Panc1 (cell line): ENCODE results near the gene FUT4.

Source experiments
- POLR2AphosphoS5 ChIP-seq: IDR thresholded peaks from 2 replicates; pipeline ENCODE4 v1.6.1; 2012; ENCODE audit warnings: mild to moderate bottlenecking, low read depth, low read length, moderate library complexity
- SIN3A ChIP-seq: IDR thresholded peaks from 2 replicates; pipeline ENCODE4 v1.6.1; 2012; ENCODE audit warnings: low read depth, mild to moderate bottlenecking, low read length, moderate library complexity, borderline replicate concordance; ENCODE audit not compliant: insufficient read depth
- TCF7L2 ChIP-seq: IDR thresholded peaks from 2 replicates; pipeline ENCODE4 v1.6.1; 2011; ENCODE audit warnings: mild to moderate bottlenecking, low read depth, low read length, inconsistent platforms
- TF ChIP-seq, protein P1 (sequence below): fragments of 450-650 bp; IDR thresholded peaks from 2 replicates; pipeline ENCODE4 v1.5.1; 2017; ENCODE audit warnings: mild to moderate bottlenecking
- TF ChIP-seq, protein P2 (sequence below), 2 experiments: IDR thresholded peaks; 2 replicates each; pipeline ENCODE4 v1.6.1; 2011 to 2012; ENCODE audit warnings: low read depth in 2 of 2, control low read depth in 1 of 2, low read length in 1 of 2, mild to moderate bottlenecking in 1 of 2, moderate library complexity in 1 of 2; ENCODE audit not compliant: insufficient read depth in 1 of 2

DNA sequence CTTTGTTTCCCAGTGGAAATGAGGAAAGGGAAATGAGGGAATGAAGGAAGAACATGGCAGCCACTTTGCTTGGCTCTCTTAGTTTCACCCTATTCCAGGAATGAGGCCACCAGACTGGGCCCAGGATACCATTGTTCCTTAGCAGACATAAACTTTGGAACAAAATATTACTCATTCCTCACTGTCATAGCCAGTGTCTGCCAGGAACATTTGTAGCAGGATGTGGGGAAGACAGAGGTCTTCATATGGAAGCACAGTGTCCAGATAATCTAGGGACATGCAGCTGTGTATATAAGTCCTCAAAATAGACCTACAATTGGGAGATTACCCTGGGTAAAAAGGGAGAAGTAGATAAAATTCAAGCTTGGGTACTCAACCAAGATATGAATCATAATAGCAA lies 15.2 kb upstream of the FUT4 start:
- TF ChIP-seq POLR2AphosphoS5 (no peak), SIN3A (no peak), TCF7L2 (no peak)
- TF ChIP-seq, protein P1, sequence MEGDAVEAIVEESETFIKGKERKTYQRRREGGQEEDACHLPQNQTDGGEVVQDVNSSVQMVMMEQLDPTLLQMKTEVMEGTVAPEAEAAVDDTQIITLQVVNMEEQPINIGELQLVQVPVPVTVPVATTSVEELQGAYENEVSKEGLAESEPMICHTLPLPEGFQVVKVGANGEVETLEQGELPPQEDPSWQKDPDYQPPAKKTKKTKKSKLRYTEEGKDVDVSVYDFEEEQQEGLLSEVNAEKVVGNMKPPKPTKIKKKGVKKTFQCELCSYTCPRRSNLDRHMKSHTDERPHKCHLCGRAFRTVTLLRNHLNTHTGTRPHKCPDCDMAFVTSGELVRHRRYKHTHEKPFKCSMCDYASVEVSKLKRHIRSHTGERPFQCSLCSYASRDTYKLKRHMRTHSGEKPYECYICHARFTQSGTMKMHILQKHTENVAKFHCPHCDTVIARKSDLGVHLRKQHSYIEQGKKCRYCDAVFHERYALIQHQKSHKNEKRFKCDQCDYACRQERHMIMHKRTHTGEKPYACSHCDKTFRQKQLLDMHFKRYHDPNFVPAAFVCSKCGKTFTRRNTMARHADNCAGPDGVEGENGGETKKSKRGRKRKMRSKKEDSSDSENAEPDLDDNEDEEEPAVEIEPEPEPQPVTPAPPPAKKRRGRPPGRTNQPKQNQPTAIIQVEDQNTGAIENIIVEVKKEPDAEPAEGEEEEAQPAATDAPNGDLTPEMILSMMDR: no peak
- TF ChIP-seq, protein P2, sequence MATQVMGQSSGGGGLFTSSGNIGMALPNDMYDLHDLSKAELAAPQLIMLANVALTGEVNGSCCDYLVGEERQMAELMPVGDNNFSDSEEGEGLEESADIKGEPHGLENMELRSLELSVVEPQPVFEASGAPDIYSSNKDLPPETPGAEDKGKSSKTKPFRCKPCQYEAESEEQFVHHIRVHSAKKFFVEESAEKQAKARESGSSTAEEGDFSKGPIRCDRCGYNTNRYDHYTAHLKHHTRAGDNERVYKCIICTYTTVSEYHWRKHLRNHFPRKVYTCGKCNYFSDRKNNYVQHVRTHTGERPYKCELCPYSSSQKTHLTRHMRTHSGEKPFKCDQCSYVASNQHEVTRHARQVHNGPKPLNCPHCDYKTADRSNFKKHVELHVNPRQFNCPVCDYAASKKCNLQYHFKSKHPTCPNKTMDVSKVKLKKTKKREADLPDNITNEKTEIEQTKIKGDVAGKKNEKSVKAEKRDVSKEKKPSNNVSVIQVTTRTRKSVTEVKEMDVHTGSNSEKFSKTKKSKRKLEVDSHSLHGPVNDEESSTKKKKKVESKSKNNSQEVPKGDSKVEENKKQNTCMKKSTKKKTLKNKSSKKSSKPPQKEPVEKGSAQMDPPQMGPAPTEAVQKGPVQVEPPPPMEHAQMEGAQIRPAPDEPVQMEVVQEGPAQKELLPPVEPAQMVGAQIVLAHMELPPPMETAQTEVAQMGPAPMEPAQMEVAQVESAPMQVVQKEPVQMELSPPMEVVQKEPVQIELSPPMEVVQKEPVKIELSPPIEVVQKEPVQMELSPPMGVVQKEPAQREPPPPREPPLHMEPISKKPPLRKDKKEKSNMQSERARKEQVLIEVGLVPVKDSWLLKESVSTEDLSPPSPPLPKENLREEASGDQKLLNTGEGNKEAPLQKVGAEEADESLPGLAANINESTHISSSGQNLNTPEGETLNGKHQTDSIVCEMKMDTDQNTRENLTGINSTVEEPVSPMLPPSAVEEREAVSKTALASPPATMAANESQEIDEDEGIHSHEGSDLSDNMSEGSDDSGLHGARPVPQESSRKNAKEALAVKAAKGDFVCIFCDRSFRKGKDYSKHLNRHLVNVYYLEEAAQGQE (IDR thresholded peaks at IDR 0.05; ENCODE audit: insufficient read depth in 1 of 2, low read depth in 2 of 2, low read length in 1 of 2): no peak
